A549 (cell line): ENCODE results near the gene ZNF276. TPM values are rescaled to one million over a fixed set of nuclear protein-coding genes. Genes with fewer than 3 reads are reported as not detected.

Experiments
- ATAC-seq, 2 experiments: fragments of 200-7000 bp in 1 of 2; fragments of >200 bp in 1 of 2; cut with Nextera tagmentation in 1 of 2; cut with Tn5 transposase in 1 of 2; 3 replicates each; pipeline versions ENCODE4 v1.8.0 to v1.9.1; 2018 to 2020; ENCODE audit warnings: mild to moderate bottlenecking in 1 of 2, moderate library complexity in 1 of 2
- CTCF ChIA-PET: fragments of 300-600 bp; sonication (Branson Sonifier 250); formaldehyde crosslinking; extraction: SDS; loops from one replicate; lab custom pipeline; 2021; ENCODE audit warnings: antibody characterized with exemption, inconsistent platforms; lab: Yijun Ruan, JAX
- POLR2A ChIA-PET: fragments of 350-600 bp; formaldehyde crosslinking; extraction: SDS; loops from one replicate; lab custom pipeline; 2021; ENCODE audit warnings: antibody characterized with exemption, inconsistent platforms; lab: Yijun Ruan, JAX
- DNase-seq, 2 experiments: peaks; one replicate each; pipeline versions ENCODE4 v3.0.0 to v3.0.0-alpha.2; 2011 to 2016; ENCODE audit warnings: low read depth in 1 of 2, low spot score in 1 of 2
- FAIRE-seq: peaks from 2 replicates; lab custom pipeline; 2011; peaks lifted over from hg19 to GRCh38; lab: Jason Lieb, UNC
- H3K27ac ChIP-seq, 2 experiments: fragments of >200 bp; sonication (Bioruptor Twin); formaldehyde crosslinking; 3 replicates each; pipeline ENCODE4 v1.5.1; 2016 to 2017
- H3K4me1 ChIP-seq: fragments of >200 bp; sonication (Bioruptor Twin); formaldehyde crosslinking; 3 replicates; pipeline ENCODE4 v1.6.1; 2016
- H3K4me2 ChIP-seq: fragments of >200 bp; sonication (Bioruptor Twin); formaldehyde crosslinking; 3 replicates; pipeline ENCODE4 v1.6.1; 2016
- H3K4me3 ChIP-seq: fragments of >200 bp; sonication (Bioruptor Twin); formaldehyde crosslinking; 3 replicates; pipeline ENCODE4 v1.5.1; 2016
- H3K9me3 ChIP-seq: fragments of >200 bp; sonication (Bioruptor Twin); formaldehyde crosslinking; 3 replicates; pipeline ENCODE4 v1.6.1; 2016
- BHLHE40 ChIP-seq: IDR thresholded peaks from 2 replicates; pipeline ENCODE4 v1.6.1; 2012; ENCODE audit warnings: low read depth, low read length, inconsistent platforms
- CBX8 ChIP-seq: fragments of 200-600 bp; sonication (generic); IDR thresholded peaks from 2 replicates; pipeline ENCODE4 v1.6.1; 2016
- CEBPB ChIP-seq, 2 experiments: fragments of >200 bp in 1 of 2; sonication (Bioruptor Twin) in 1 of 2; formaldehyde crosslinking in 1 of 2; IDR thresholded peaks; 2 replicates each; pipeline ENCODE4 v1.6.1; 2012 to 2016
- EHF ChIP-seq: fragments of 250-450 bp; sonication (Bioruptor Pico); IDR thresholded peaks from 2 replicates; pipeline ENCODE4 v1.5.0; 2020; ENCODE audit warnings: mild to moderate bottlenecking
- EHMT2 ChIP-seq: fragments of 200-600 bp; sonication (generic); IDR thresholded peaks from 2 replicates; pipeline ENCODE4 v1.6.1; 2016; ENCODE audit warnings: antibody characterized with exemption, low read depth, mild to moderate bottlenecking, moderate library complexity
- ESRRA ChIP-seq: fragments of 150-350 bp; IDR thresholded peaks from 2 replicates; pipeline ENCODE4 v1.6.1; 2014; ENCODE audit warnings: mild to moderate bottlenecking, low read length, borderline replicate concordance
- FOXS1 ChIP-seq: fragments of 250-450 bp; sonication (Bioruptor Pico); IDR thresholded peaks from 2 replicates; pipeline ENCODE4 v1.5.0; 2020; ENCODE audit warnings: mild to moderate bottlenecking, moderate library complexity
- HDAC2 ChIP-seq: fragments of 200-600 bp; sonication (generic); IDR thresholded peaks from 2 replicates; pipeline ENCODE4 v1.6.1; 2016
- HES2 ChIP-seq: fragments of >200 bp; sonication (Bioruptor Twin); formaldehyde crosslinking; IDR thresholded peaks from 2 replicates; pipeline ENCODE4 v1.6.1; 2016
- HOXB13 ChIP-seq: fragments of 250-450 bp; sonication (Bioruptor Pico); IDR thresholded peaks from 2 replicates; pipeline ENCODE4 v1.5.0; 2020; ENCODE audit warnings: low read depth, mild to moderate bottlenecking, moderate library complexity
- HOXB5 ChIP-seq: fragments of 250-450 bp; sonication (Bioruptor Pico); IDR thresholded peaks from 2 replicates; pipeline ENCODE4 v1.5.0; 2020; ENCODE audit warnings: mild to moderate bottlenecking, moderate library complexity
- JUN ChIP-seq, 2 experiments: fragments of >200 bp; sonication (Bioruptor Twin); formaldehyde crosslinking; IDR thresholded peaks; 2 replicates in 1 of 2; 3 replicates in 1 of 2; pipeline ENCODE4 v1.6.1; 2016 to 2017
- MAZ ChIP-seq: fragments of 150-350 bp; IDR thresholded peaks from 2 replicates; pipeline ENCODE4 v1.6.1; 2014; ENCODE audit warnings: antibody characterized with exemption, low read depth, low read length, borderline replicate concordance
- MYC ChIP-seq: IDR thresholded peaks from 2 replicates; pipeline ENCODE4 v1.6.1; 2012; ENCODE audit warnings: mild to moderate bottlenecking, inconsistent platforms, low read length, improper control_type of control experiment, borderline replicate concordance
- NFE2L2 ChIP-seq: fragments of 150-350 bp; conservative IDR thresholded peaks from 2 replicates; pipeline ENCODE4 v1.6.1; 2014; ENCODE audit warnings: low read length
- NR3C1 ChIP-seq: fragments of >200 bp; sonication (Bioruptor Twin); formaldehyde crosslinking; IDR thresholded peaks from 3 replicates; pipeline ENCODE4 v1.6.1; 2017
- PHF8 ChIP-seq: fragments of 200-600 bp; sonication (generic); IDR thresholded peaks from 2 replicates; pipeline ENCODE4 v1.6.1; 2016; ENCODE audit warnings: low read depth, mild to moderate bottlenecking, antibody characterized with exemption, moderate library complexity, borderline replicate concordance
- RFX5 ChIP-seq: fragments of 450-650 bp; IDR thresholded peaks from 2 replicates; pipeline ENCODE4 v1.7.1; 2014; ENCODE audit warnings: antibody characterized with exemption, mild to moderate bottlenecking, moderate library complexity
- RNF2 ChIP-seq: fragments of 200-600 bp; sonication (generic); IDR thresholded peaks from 2 replicates; pipeline ENCODE4 v1.6.1; 2016; ENCODE audit warnings: low read depth, mild to moderate bottlenecking, antibody characterized with exemption, moderate library complexity, borderline replicate concordance
- SMC3 ChIP-seq: fragments of >200 bp; sonication (Bioruptor Twin); formaldehyde crosslinking; IDR thresholded peaks from 3 replicates; pipeline ENCODE4 v1.6.1; 2018; ENCODE audit warnings: inconsistent platforms
- TFCP2L1 ChIP-seq: fragments of 250-450 bp; sonication (Bioruptor Pico); IDR thresholded peaks from 2 replicates; pipeline ENCODE4 v1.5.0; 2021; ENCODE audit warnings: mild to moderate bottlenecking
- USF2 ChIP-seq: fragments of 450-650 bp; IDR thresholded peaks from 2 replicates; pipeline ENCODE4 v1.6.1; 2014; ENCODE audit warnings: antibody characterized with exemption
- ZC3H11A ChIP-seq: fragments of 450-650 bp; IDR thresholded peaks from 2 replicates; pipeline ENCODE4 v1.6.1; 2014; ENCODE audit warnings: antibody characterized with exemption, mild to moderate bottlenecking
- WGBS: methylation state at CpG from one replicate; pipeline ENCODE4 v1.1.6; 2017; ENCODE audit errors: missing lambda C conversion rate; 5-methylcytosine and 5-hydroxymethylcytosine counted together
- polyA plus RNA-seq, 4 experiments: library from polyadenylated mRNA; depleted of rRNA in 3 of 4; stranded (reverse); fragments of >200 nt; fragmentation: RNase III in 1 of 4; extraction: RNeasy Plus Mini Kit Qiagen cat#74134 plus additional on column Dnase treatment in 1 of 4; gene quantifications; 2 replicates in 3 of 4; 3 replicates in 1 of 4; pipeline ENCODE4 v1.2.3, GENCODE V29; 2011 to 2017
- TF ChIP-seq, protein P1 (sequence below): fragments of 200-600 bp; sonication (generic); IDR thresholded peaks from 2 replicates; pipeline ENCODE4 v1.6.1; 2016; ENCODE audit warnings: antibody characterized with exemption, mild to moderate bottlenecking, moderate library complexity
- TF ChIP-seq, protein P2 (sequence below): IDR thresholded peaks from 2 replicates; pipeline ENCODE4 v1.6.1; 2012; ENCODE audit warnings: low read depth, borderline replicate concordance
- TF ChIP-seq, protein P3 (sequence below): fragments of >200 bp; sonication (Bioruptor Twin); formaldehyde crosslinking; IDR thresholded peaks from 3 replicates; pipeline ENCODE4 v1.5.1; 2016

Gene ZNF276
- polyA plus RNA-seq, 2 of the 4 experiments (the other 2 are of a cell fraction): 6.5 to 15.1 TPM

DNA sequence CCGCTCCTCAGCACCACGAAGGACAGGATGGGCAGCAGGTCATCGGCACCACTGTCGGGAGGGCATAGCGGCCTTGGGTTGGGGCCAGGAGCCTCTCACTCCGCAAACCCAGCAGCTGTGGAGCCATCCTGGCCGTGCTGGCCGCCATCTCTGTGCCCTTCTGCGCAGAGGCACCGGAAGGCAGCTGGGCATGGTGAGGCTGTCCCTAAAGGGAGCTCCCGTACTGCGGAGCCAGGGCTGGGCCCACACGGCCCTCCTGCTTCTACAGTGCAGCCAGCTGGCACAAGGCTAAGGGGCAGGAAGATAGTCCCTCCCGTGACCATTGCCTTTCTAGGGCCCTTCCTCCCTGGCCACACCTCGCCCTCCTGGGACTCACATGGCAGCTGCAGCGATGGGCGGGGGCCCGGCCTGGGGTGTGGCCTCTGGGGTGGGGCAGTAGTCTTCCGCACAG, 12.8 kb upstream of the ZNF276 start (continued):
- TF ChIP-seq, protein P1, sequence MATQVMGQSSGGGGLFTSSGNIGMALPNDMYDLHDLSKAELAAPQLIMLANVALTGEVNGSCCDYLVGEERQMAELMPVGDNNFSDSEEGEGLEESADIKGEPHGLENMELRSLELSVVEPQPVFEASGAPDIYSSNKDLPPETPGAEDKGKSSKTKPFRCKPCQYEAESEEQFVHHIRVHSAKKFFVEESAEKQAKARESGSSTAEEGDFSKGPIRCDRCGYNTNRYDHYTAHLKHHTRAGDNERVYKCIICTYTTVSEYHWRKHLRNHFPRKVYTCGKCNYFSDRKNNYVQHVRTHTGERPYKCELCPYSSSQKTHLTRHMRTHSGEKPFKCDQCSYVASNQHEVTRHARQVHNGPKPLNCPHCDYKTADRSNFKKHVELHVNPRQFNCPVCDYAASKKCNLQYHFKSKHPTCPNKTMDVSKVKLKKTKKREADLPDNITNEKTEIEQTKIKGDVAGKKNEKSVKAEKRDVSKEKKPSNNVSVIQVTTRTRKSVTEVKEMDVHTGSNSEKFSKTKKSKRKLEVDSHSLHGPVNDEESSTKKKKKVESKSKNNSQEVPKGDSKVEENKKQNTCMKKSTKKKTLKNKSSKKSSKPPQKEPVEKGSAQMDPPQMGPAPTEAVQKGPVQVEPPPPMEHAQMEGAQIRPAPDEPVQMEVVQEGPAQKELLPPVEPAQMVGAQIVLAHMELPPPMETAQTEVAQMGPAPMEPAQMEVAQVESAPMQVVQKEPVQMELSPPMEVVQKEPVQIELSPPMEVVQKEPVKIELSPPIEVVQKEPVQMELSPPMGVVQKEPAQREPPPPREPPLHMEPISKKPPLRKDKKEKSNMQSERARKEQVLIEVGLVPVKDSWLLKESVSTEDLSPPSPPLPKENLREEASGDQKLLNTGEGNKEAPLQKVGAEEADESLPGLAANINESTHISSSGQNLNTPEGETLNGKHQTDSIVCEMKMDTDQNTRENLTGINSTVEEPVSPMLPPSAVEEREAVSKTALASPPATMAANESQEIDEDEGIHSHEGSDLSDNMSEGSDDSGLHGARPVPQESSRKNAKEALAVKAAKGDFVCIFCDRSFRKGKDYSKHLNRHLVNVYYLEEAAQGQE: no peak
- TF ChIP-seq JUN (IDR thresholded peaks at IDR 0.05) (no peak), USF2 (no peak), PHF8 (no peak), NR3C1 (no peak), NFE2L2 (no peak), ZC3H11A (no peak)

DNA sequence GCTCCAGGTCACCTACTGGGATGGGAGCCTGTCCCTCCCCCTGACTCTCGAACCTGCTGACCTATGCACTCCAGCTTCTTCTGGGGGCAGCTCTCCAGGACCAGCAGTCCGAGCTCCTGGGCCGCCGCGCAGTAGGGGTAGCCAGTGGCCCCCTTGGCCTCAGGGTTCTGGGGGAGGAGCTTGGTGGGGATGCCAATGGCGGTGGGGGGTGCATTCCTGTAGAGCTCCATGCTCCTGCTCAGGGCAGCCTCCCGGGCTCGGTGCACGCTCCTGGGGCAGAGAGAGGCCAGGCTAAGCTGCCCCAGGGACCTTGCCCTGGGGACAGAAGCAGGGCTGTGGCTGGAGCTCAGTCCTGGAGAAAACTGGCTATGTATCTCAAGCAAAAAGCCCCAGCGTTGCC, 12.2 kb upstream of the ZNF276 start:
- no peak for ATAC-seq
- POLR2A ChIA-PET: interaction anchor here (1.0 kb wide), 1 partner anchor 23 kb away, joined by 3 read pairs; the partner anchor contains the start of gene CDK10

More for the DNA sequence above, 12.2 kb upstream of the ZNF276 start:
- Histone ChIP-seq H3K4me2 (no peak overlapping the region), H3K4me1 (peaks cover 9% of the 10 kb centered on the region; the same call in 2 of the 3 replicates), H3K4me3 (no peak overlapping the region), H3K9me3 (no peaks in the 10 kb centered on the region), H3K27ac (no peak overlapping the region)
- no peak for DNase-seq
- TF ChIP-seq FOXS1 (no peak), NFE2L2 (no peak), TFCP2L1 (CRISPR knock-in tag) (no peak), CEBPB (IDR thresholded peaks at IDR 0.05) (no peak), HDAC2 (no peak), HOXB5 (CRISPR knock-in tag) (no peak), CBX8 (no peak), EHMT2 (no peak), SMC3 (no peak), HES2 (no peak), ESRRA (no peak), RFX5 (no peak), RNF2 (no peak), BHLHE40 (no peak), EHF (CRISPR knock-in tag) (no peak), HOXB13 (CRISPR knock-in tag) (no peak), MAZ (no peak), MYC (no peak)
- TF ChIP-seq, protein P2, sequence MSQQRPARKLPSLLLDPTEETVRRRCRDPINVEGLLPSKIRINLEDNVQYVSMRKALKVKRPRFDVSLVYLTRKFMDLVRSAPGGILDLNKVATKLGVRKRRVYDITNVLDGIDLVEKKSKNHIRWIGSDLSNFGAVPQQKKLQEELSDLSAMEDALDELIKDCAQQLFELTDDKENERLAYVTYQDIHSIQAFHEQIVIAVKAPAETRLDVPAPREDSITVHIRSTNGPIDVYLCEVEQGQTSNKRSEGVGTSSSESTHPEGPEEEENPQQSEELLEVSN: no peak
- TF ChIP-seq, protein P3, sequence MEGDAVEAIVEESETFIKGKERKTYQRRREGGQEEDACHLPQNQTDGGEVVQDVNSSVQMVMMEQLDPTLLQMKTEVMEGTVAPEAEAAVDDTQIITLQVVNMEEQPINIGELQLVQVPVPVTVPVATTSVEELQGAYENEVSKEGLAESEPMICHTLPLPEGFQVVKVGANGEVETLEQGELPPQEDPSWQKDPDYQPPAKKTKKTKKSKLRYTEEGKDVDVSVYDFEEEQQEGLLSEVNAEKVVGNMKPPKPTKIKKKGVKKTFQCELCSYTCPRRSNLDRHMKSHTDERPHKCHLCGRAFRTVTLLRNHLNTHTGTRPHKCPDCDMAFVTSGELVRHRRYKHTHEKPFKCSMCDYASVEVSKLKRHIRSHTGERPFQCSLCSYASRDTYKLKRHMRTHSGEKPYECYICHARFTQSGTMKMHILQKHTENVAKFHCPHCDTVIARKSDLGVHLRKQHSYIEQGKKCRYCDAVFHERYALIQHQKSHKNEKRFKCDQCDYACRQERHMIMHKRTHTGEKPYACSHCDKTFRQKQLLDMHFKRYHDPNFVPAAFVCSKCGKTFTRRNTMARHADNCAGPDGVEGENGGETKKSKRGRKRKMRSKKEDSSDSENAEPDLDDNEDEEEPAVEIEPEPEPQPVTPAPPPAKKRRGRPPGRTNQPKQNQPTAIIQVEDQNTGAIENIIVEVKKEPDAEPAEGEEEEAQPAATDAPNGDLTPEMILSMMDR: no peak
- 100% methylated on average over 3 of the region's 10 CpGs for WGBS
- no peak for FAIRE-seq
- CTCF ChIA-PET: interaction anchor here (1.0 to 9.5 kb wide), 5 partner anchors 9 to 84 kb away, joined by 3 to 70 read pairs (median 6); no protein-coding TSS in a partner anchor
